NT2/D1 (cell line): ENCODE results near the gene LYST.

ENCODE experiments used
- SUZ12 ChIP-seq: IDR thresholded peaks from 2 replicates; pipeline ENCODE4 v1.6.1; 2011; ENCODE audit not compliant: insufficient read length, insufficient read depth; ENCODE audit errors: extremely low read depth
- YY1 ChIP-seq: IDR thresholded peaks from 2 replicates; pipeline ENCODE4 v1.6.1; 2011; ENCODE audit not compliant: insufficient read length, insufficient read depth
- ZNF274 ChIP-seq: IDR thresholded peaks from 2 replicates; pipeline ENCODE4 v1.6.1; 2011; ENCODE audit warnings: mild to moderate bottlenecking, low read depth, low read length

- TF ChIP-seq SUZ12: no peak
- TF ChIP-seq YY1: no peak
- TF ChIP-seq ZNF274: no peak
Observed at GRCh38 chr1:235625831-235626230, 240.9 kb downstream of the LYST start.
